Keratinocyte (primary cell): ENCODE measurements around the gene TMEM218.

Experiments
- EZH2 ChIP-seq: IDR thresholded peaks from one replicate; pipeline ENCODE4 v1.6.1; 2012; ENCODE audit warnings: inconsistent platforms, mild to moderate bottlenecking, low read length, moderate library complexity
- TF ChIP-seq, protein P1 (sequence below), 3 experiments: IDR thresholded peaks in 1 of 3; conservative IDR thresholded peaks in 1 of 3; optimal IDR thresholded peaks in 1 of 3; 2 replicates in 2 of 3; 3 replicates in 1 of 3; pipeline versions ENCODE3 to v1.5.1; 2011; ENCODE audit warnings: low read length in 3 of 3, mild to moderate bottlenecking in 3 of 3, moderate library complexity in 2 of 3, control low read depth in 1 of 3, inconsistent platforms in 1 of 3; ENCODE audit not compliant: insufficient read depth in 2 of 3; ENCODE audit errors: extremely low read depth in 1 of 3

- TF ChIP-seq EZH2 = no peak
- TF ChIP-seq, protein P1, sequence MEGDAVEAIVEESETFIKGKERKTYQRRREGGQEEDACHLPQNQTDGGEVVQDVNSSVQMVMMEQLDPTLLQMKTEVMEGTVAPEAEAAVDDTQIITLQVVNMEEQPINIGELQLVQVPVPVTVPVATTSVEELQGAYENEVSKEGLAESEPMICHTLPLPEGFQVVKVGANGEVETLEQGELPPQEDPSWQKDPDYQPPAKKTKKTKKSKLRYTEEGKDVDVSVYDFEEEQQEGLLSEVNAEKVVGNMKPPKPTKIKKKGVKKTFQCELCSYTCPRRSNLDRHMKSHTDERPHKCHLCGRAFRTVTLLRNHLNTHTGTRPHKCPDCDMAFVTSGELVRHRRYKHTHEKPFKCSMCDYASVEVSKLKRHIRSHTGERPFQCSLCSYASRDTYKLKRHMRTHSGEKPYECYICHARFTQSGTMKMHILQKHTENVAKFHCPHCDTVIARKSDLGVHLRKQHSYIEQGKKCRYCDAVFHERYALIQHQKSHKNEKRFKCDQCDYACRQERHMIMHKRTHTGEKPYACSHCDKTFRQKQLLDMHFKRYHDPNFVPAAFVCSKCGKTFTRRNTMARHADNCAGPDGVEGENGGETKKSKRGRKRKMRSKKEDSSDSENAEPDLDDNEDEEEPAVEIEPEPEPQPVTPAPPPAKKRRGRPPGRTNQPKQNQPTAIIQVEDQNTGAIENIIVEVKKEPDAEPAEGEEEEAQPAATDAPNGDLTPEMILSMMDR (optimal IDR thresholded peaks at IDR 0.05 in 1 of 3, IDR thresholded peaks at IDR 0.05 in 1 of 3, conservative IDR thresholded peaks at IDR 0.05 in 1 of 3; ENCODE audit: extremely low read depth in 1 of 3, insufficient read depth in 2 of 3, low read length in 3 of 3) = no peak
Measured at GRCh38 chr11:125076378-125076945, 35.0 kb downstream of the TMEM218 start.
